Subcutaneous adipose tissue (tissue), 4 donors: ENCODE measurements around the gene EXT2. TPM values are rescaled to one million over a fixed set of nuclear protein-coding genes. Genes with fewer than 3 reads are reported as not detected.

ENCODE experiments used
- total RNA-seq, 4 donors: library from RNA; depleted of rRNA; stranded (reverse); fragments of >200 nt; gene quantifications; one replicate each; pipeline ENCODE4 v1.1.0, GENCODE V29; 2016
- TF ChIP-seq, protein P1 (sequence below): fragments of 450-650 bp; IDR thresholded peaks from one replicate; pipeline ENCODE4 v1.5.1; 2016; ENCODE audit warnings: low read depth, mild to moderate bottlenecking, control low read depth, antibody characterized with exemption, moderate library complexity

The EXT2 gene
- total RNA-seq, 4 donors from 2014 or later = 48.6 to 63.9 (median 54.8) TPM

GRCh38 chr11:44274404-44274803, 178.9 kb downstream of the EXT2 start:
- TF ChIP-seq, protein P1, sequence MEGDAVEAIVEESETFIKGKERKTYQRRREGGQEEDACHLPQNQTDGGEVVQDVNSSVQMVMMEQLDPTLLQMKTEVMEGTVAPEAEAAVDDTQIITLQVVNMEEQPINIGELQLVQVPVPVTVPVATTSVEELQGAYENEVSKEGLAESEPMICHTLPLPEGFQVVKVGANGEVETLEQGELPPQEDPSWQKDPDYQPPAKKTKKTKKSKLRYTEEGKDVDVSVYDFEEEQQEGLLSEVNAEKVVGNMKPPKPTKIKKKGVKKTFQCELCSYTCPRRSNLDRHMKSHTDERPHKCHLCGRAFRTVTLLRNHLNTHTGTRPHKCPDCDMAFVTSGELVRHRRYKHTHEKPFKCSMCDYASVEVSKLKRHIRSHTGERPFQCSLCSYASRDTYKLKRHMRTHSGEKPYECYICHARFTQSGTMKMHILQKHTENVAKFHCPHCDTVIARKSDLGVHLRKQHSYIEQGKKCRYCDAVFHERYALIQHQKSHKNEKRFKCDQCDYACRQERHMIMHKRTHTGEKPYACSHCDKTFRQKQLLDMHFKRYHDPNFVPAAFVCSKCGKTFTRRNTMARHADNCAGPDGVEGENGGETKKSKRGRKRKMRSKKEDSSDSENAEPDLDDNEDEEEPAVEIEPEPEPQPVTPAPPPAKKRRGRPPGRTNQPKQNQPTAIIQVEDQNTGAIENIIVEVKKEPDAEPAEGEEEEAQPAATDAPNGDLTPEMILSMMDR = no peak

DNA sequence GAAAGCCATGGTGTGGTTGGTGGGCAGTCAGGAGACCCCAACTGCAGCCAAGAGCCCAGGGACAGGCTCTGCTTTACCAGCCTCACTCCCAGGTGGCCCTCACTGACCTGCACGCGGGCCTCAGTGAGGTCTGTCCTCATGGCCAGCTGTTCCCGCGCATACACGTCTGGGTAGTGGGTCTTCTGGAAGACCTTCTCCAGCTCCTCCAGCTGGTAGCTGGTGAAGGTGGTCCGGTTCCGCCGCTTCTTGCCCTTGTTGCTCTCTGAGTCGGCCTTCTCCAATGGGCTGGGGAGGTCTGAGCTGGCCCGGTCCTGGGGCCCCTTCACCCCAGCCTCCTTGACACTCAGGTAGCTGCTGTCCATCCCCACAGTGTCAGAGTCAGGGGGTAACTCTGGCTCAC, 179.8 kb downstream of the EXT2 start:
- TF ChIP-seq, protein P1 = no peak

DNA sequence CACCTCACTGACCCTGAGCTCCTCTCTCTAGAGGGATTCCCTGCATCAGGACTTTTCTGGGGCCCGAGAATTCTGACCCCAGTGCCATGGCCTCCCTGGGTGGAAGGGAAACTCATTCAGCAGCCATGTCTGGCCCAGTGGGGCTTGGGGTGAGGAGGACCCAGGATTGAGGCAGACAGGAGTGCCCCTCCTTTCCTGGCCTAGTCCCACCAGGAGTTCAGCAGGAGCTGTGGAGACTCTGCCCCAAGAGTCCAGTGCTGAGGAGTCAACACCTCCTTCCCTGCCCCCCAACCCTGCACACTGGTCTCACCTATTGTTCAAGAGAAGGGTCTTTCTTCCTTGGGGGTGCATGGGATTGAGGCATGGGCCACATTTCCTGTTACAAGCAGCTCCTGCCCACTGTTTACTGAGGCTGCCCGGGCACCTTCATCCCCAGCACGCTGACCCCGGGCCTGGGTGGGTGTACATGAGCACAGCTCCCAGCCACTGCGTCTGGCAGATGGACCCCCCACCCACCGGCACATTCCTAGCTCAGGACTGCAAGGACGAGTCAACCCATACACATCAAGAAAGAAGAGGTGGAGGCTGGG, 180.6 kb downstream of the EXT2 start:
- TF ChIP-seq, protein P1 = no peak

DNA sequence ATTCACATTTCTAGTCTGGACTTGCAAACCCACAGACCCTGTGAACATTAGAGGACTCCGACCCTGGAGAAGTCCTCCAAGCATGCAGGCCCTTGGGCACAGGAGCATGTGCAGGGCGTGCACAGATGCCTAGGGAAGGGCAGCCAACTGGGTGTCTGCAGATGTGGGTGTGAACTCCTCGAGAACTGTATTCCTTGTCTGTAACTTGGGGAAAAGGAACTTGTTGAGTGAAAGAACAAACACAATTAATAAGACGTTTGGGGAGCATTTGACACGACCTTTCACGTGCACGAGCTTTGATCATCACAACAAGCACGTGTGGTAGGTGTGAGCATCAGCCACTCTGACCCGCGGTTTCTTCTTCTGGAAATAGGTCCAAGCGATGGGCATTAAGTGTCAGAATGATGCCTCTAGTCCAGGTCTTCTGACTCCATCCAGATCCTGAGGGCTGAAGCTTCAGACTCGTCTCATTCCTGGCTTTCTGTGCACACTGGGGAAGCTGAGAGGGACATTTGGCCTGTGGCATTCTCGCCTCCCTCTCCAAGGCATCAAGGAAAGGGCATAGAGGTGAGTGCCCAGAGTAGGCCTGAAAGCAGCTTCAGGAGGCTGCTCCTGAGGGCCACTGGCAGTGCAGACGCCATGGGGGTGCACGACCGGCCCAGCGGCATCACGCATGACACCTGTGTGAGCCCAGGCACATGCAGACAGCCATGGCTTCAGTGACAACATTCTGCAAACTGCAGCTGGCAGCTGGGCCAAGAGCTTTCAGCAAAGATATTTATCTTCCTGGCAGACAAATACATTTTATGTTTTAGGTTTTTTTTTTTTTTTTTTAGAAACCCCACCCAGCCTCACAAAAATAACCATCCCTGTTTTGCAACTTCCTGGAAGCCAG, 182.0 kb downstream of the EXT2 start:
- TF ChIP-seq, protein P1 = no peak

DNA sequence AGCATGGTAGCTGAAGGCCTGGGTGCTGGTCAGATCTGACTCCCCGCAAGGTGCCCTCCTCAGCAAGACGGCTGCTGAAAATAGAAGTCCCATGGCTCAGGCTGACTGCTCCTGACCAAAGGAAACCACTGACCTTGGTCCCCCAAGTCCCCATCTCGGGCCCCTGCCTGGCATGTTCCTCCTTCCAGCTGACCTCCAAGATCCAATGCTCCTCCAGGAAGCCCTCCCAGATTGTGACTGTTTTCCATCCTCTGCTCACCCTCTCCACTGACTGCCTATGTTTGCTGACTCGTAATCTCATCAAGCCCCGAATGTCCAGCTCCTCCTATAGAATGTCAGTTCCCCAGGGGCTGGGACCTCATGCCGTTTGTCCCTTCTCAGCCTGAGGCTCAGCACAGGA, 184.0 kb downstream of the EXT2 start:
- TF ChIP-seq, protein P1 = no peak

DNA sequence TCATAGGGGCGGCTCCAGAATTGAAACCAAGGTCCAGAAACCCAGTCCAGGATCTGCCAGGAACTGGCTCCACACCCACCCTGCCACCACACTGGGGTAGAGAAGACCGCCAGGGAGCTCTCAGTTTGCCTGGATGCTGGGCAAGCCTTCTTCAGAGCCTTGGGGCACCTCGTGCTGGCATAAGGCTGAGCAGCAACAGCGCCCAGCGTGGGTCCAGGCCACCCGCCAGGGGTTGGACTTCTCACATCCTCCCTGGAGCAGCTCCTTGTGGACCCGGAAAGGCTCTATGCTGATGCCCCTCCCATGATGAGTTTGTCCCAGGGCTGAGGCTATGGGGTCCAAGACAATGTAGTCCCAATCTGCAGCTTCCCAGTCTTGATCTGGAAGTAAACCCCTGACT, 184.8 kb downstream of the EXT2 start:
- TF ChIP-seq, protein P1 = no peak

- TF ChIP-seq, protein P1 = no peak
Observed at GRCh38 chr11:44281151-44281550, 185.7 kb downstream of the EXT2 start.
